Gastrocnemius medialis (tissue), 4 donors: Measurements from ENCODE around the gene COL5A2.

Experiments
- POLR2A ChIP-seq, 2 donors: fragments of 450-650 bp; IDR thresholded peaks; one replicate each; pipeline ENCODE4 v1.6.1; 2017; ENCODE audit warnings: antibody characterized with exemption in 2 of 2, mild to moderate bottlenecking in 2 of 2, moderate library complexity in 2 of 2
- TF ChIP-seq, protein P1 (sequence below), 5 experiments: fragments of 450-650 bp in 3 of 5; fragments of 200-600 bp in 2 of 5; sonication (generic) in 2 of 5; IDR thresholded peaks in 4 of 5; conservative IDR thresholded peaks in 1 of 5; 1 replicate in 4 of 5; 2 replicates in 1 of 5; pipeline ENCODE4 v1.5.1; 2016 to 2019; ENCODE audit warnings: antibody characterized with exemption in 5 of 5, mild to moderate bottlenecking in 3 of 5, moderate library complexity in 3 of 5

DNA sequence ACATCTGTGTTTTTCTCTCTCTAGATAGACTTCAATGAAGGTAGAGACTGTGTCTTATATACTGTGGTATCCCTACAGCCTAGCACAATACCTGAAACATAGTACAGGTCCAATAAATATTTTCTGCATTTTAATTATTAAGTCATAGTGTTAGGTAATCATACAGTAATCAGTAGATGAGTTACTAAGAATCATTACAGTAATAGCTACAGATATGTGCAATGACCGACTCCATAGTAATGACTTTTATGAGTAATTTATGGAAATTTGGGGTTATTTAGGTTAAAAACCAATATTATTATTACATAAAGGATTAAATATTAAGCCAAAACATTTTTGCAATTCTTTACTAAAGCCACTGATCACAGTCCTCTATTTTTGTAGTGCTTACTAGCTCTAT, 21.6 kb downstream of the COL5A2 start:
- TF ChIP-seq, protein P1, sequence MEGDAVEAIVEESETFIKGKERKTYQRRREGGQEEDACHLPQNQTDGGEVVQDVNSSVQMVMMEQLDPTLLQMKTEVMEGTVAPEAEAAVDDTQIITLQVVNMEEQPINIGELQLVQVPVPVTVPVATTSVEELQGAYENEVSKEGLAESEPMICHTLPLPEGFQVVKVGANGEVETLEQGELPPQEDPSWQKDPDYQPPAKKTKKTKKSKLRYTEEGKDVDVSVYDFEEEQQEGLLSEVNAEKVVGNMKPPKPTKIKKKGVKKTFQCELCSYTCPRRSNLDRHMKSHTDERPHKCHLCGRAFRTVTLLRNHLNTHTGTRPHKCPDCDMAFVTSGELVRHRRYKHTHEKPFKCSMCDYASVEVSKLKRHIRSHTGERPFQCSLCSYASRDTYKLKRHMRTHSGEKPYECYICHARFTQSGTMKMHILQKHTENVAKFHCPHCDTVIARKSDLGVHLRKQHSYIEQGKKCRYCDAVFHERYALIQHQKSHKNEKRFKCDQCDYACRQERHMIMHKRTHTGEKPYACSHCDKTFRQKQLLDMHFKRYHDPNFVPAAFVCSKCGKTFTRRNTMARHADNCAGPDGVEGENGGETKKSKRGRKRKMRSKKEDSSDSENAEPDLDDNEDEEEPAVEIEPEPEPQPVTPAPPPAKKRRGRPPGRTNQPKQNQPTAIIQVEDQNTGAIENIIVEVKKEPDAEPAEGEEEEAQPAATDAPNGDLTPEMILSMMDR (IDR thresholded peaks at IDR 0.05 in 4 of 5, conservative IDR thresholded peaks at IDR 0.05 in 1 of 5): no peak
- no peak for TF ChIP-seq POLR2A (IDR thresholded peaks at IDR 0.05)
